ENCODE measurements around the gene DDX41. TPM values are rescaled to one million over a fixed set of nuclear protein-coding genes. Genes with fewer than 3 reads are reported as not detected.

The DDX41 gene
- total RNA-seq, 1 donor from 2014 or later = 174 TPM

GRCh38 chr5:177514541-177514940 is 2.2 kb downstream of the DDX41 start:
- DNase-seq (ENCODE audit: low read depth) = no peak
- H3K4me3 ChIP-seq (ENCODE audit: low read depth, low read length) = no peak overlapping the region
- no peak for TF ChIP-seq CTCF (conservative IDR thresholded peaks at IDR 0.05; ENCODE audit: low read depth, low read length)

GRCh38 chr5:177513500-177513899 is 3.3 kb downstream of the DDX41 start:
- TF ChIP-seq CTCF (conservative IDR thresholded peaks at IDR 0.05; ENCODE audit: low read depth, low read length) = no peak
- no peak for DNase-seq (ENCODE audit: low read depth)
- no peak overlapping the region for H3K4me3 ChIP-seq (ENCODE audit: low read depth, low read length)

- no peak for DNase-seq (ENCODE audit: low read depth)
- H3K4me3 ChIP-seq (ENCODE audit: low read depth, low read length) = no peak overlapping the region
- TF ChIP-seq CTCF (conservative IDR thresholded peaks at IDR 0.05; ENCODE audit: low read depth, low read length) = no peak
These were observed 3.9 kb downstream of the DDX41 start for GRCh38 chr5:177512736-177513380.

GRCh38 chr5:177511796-177512675 is 4.7 kb downstream of the DDX41 start:
- TF ChIP-seq CTCF (conservative IDR thresholded peaks at IDR 0.05; ENCODE audit: low read depth, low read length) = no peak
- H3K4me3 ChIP-seq (ENCODE audit: low read depth, low read length) = no peak overlapping the region
- no peak for DNase-seq (ENCODE audit: low read depth)

GRCh38 chr5:177511181-177511580 is 5.6 kb downstream of the DDX41 start:
- no peak for TF ChIP-seq CTCF (conservative IDR thresholded peaks at IDR 0.05; ENCODE audit: low read depth, low read length)
- H3K4me3 ChIP-seq (ENCODE audit: low read depth, low read length) = no peak overlapping the region
- DNase-seq (ENCODE audit: low read depth) = no peak

- no peak for TF ChIP-seq CTCF (conservative IDR thresholded peaks at IDR 0.05; ENCODE audit: low read depth, low read length)
- H3K4me3 ChIP-seq (ENCODE audit: low read depth, low read length) = no peak overlapping the region
- no peak for DNase-seq (ENCODE audit: low read depth)
These were observed 6.2 kb downstream of the DDX41 start for GRCh38 chr5:177510567-177511053.
